KBM-7 (cell line): Measurements from ENCODE around the gene LRRK1.

Experiments used
- DNase-seq: peaks from one replicate; pipeline ENCODE4 v3.0.0-alpha.2; 2015
- in situ Hi-C: fragments of 300-500 bp; cut with MboI; formaldehyde crosslinking; loops from 2 replicates; pipeline ENCODE4 v1.14.3; 2020; ENCODE audit warnings: low sequenced_read_pairs, low pct_unique_long_range_greater_than_20kb, mixed read lengths

The LRRK1 gene

GRCh38 chr15:101059381-101060341 is 140.5 kb downstream of the LRRK1 start:
- in situ Hi-C loops, result no loop called here
- DNase-seq, result no peak

- in situ Hi-C loops, result no loop called here
- no peak for DNase-seq
These were observed 141.7 kb downstream of the LRRK1 start for GRCh38 chr15:101060576-101061551.

DNA sequence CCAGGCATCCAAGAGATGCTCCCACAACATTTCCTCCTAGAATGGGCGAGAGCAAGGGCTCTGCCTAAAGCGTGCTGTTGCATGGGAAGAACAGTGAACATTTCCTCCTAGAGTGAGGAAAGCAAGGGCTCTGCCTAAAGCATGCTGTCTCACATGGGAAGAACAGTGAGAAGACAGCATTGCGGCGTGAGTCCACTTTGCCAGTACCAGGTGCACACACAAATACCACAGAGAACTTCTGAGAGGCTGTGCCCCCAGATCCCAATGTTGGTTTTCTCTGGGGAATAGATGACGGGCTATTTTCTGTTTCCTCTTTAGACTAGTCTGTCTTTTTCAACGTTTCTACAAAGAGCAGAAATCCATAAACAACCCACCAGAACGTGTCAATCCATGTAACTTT is 142.9 kb downstream of the LRRK1 start:
- no peak for DNase-seq
- in situ Hi-C loops, result no loop called here

- in situ Hi-C loops, result no loop called here
- DNase-seq, result no peak
These were observed 143.5 kb downstream of the LRRK1 start for GRCh38 chr15:101062471-101063171.

GRCh38 chr15:101063212-101063611 is 144.1 kb downstream of the LRRK1 start:
- no peak for DNase-seq
- in situ Hi-C loops, result no loop called here

- no peak for DNase-seq
- in situ Hi-C loops, result no loop called here
These were observed 145.0 kb downstream of the LRRK1 start for GRCh38 chr15:101063891-101064794.

DNA sequence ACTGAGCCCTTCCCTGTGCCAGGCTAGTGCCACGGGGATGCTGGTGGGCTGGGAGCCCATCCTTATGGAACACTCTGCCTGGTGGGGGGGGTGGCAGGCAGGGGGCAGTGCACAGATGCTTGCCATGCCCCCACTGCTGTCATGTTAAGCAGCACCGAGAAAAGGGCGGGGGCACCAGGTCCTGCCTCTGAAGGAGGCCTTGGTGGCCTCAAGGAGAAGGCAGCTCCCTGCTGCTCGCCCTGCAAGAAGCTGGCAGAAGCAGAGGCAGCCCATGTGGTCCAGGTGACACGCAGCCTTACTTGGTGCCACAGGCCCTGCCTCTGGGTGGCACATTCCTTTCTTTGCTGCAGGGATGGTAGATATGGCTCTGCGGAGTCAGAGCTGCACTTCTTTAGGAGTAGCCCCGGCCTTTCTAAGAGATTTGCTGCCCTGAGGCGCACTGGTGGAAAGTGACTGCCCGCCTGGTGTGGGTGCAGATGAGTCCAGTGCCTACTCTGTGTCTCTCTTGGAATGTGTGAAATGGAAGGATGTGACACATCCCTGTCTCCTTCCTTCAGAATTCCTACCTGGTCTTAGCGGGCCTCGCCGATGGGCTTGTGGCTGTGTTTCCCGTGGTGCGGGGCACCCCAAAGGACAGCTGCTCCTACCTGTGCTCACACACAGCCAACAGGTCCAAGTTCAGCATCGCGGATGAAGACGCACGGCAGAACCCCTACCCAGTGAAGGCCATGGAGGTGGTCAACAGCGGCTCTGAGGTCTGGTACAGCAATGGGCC is 145.8 kb downstream of the LRRK1 start:
- no peak for DNase-seq
- in situ Hi-C loops, result no loop called here

DNA sequence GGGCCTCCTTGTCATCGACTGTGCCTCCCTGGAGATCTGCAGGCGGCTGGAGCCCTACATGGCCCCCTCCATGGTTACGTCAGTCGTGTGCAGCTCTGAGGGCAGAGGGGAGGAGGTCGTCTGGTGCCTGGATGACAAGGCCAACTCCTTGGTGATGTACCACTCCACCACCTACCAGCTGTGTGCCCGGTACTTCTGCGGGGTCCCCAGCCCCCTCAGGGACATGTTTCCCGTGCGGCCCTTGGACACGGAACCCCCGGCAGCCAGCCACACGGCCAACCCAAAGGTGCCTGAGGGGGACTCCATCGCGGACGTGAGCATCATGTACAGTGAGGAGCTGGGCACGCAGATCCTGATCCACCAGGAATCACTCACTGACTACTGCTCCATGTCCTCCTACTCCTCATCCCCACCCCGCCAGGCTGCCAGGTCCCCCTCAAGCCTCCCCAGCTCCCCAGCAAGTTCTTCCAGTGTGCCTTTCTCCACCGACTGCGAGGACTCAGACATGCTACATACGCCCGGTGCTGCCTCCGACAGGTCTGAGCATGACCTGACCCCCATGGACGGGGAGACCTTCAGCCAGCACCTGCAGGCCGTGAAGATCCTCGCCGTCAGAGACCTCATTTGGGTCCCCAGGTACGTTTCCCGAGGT is 146.5 kb downstream of the LRRK1 start:
- no peak for DNase-seq
- in situ Hi-C loops, result no loop called here

- in situ Hi-C loops, result no loop called here
- DNase-seq, result no peak
These were observed 147.6 kb downstream of the LRRK1 start for GRCh38 chr15:101066501-101067408.

DNA sequence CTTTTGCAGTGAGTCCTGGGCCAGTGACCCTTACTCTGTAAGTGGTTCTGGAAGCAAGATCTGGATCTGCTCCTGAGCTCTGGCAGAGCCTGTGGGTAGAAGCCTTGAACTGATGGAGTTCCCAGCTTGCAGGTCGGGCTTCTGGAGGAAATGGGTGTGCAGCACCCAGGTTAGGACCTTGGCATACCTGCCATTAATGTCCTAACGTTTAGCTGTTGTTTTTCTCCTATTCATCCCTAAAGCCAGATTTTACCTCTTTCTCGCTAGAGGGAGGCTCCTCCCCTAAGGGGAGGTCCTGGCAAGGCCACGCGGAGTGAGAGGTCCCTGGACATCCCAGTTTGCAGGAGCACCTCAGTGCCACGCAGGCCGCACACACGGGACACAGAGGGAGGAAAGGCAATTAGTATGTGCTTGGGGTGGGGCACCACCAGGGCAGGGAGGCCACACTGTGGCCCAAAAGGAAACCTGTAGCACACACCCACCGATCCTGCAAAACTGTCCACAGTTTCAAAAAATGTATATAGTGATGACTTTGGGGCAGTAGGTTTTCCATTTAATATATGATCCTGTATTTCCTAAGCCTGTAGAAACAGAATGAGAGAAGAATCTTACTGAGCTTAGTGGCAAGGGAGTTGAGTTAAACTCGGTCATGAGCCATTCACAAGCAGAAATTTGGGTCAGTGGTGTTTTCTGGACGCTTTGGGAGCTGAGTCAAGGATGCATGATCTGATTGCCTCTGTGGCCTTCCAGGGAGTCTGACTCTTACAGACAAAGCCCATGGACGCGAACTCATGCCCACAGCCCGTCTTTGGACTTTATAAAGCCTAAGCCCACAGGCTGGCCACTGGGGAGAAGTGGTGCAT is 148.7 kb downstream of the LRRK1 start:
- in situ Hi-C loops, result no loop called here

DNA sequence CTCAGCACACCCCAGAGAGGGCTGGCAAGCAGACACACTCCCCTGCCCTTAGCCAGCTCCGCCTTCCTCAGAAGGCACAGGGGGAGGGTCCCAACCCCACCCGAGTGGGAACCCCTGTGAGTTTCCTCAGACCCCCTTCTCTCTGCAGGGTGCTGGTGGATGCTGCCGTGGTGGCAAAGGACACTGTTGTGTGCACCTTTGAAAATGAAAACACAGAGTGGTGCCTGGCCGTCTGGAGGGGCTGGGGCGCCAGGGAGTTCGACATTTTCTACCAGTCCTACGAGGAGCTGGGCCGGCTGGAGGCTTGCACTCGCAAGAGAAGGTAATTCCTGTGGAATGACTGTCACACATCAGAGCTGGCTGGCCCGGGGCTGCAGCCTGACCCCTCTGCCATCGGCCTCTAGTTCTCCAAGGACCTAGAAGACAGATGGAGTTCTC is 149.4 kb downstream of the LRRK1 start:
- in situ Hi-C loops, result no loop called here
- DNase-seq, result no peak

More for the DNA sequence above, 148.7 kb downstream of the LRRK1 start:
- DNase-seq, result no peak

GRCh38 chr15:101068961-101069653 is 149.9 kb downstream of the LRRK1 start:
- in situ Hi-C loops, result no loop called here
- DNase-seq, result no peak

- in situ Hi-C loops, result no loop called here
- no peak for DNase-seq
These were observed 150.5 kb downstream of the LRRK1 start for GRCh38 chr15:101069654-101069973.

- in situ Hi-C loops, result no loop called here
- DNase-seq, result no peak
These were observed 150.9 kb downstream of the LRRK1 start for GRCh38 chr15:101070024-101070423.
